ENCODE measurements around the gene LPCAT4. TPM values are rescaled to one million over a fixed set of nuclear protein-coding genes. Genes with fewer than 3 reads are reported as not detected.
A peak's percentile ranks its signal among the peaks of the same experiment; 100 is the strongest.

Gene LPCAT4
- total and polyA plus RNA-seq, 4 donors: 1.1 to 2.4 (median 1.8) TPM

GRCh38 chr15:34370129-34370528 is 3.1 kb upstream of the LPCAT4 start:
- 68% methylated on average over 2 of the region's 2 CpGs for WGBS
- DNase-seq (ENCODE audit: low spot score): no peak
- no peaks in the 10 kb centered on the region for H3K27me3 ChIP-seq (ENCODE audit: control insufficient read depth in 4 of 4, insufficient read depth in 4 of 4, low read length in 3 of 4)
- no peak overlapping the region for H3K4me3 ChIP-seq (ENCODE audit: low read depth in 1 of 3, low read length in 3 of 3)
- TF ChIP-seq GABPA (IDR thresholded peaks at IDR 0.05 in 1 of 2, conservative IDR thresholded peaks at IDR 0.05 in 1 of 2): no peak
- peaks cover 0 to 19% (median 12%) of the 10 kb centered on the region in 4 donors for H3K4me1 ChIP-seq (ENCODE audit: control insufficient read depth in 4 of 4, insufficient read depth in 4 of 4, low read length in 3 of 4)
- H3K9ac ChIP-seq (ENCODE audit: low read depth in 1 of 2, low read length in 2 of 2): no peak overlapping the region
- no peak overlapping the region for H3K27ac ChIP-seq (ENCODE audit: low read depth in 1 of 2, low read length in 2 of 2)
- H3K9me3 ChIP-seq (ENCODE audit: control insufficient read depth in 4 of 4, low read length in 3 of 4): no peaks in the 10 kb centered on the region
- no peaks in the 10 kb centered on the region for H3K36me3 ChIP-seq (ENCODE audit: control insufficient read depth in 4 of 4, insufficient read depth in 3 of 4, low read depth in 1 of 4, low read length in 3 of 4)

DNA sequence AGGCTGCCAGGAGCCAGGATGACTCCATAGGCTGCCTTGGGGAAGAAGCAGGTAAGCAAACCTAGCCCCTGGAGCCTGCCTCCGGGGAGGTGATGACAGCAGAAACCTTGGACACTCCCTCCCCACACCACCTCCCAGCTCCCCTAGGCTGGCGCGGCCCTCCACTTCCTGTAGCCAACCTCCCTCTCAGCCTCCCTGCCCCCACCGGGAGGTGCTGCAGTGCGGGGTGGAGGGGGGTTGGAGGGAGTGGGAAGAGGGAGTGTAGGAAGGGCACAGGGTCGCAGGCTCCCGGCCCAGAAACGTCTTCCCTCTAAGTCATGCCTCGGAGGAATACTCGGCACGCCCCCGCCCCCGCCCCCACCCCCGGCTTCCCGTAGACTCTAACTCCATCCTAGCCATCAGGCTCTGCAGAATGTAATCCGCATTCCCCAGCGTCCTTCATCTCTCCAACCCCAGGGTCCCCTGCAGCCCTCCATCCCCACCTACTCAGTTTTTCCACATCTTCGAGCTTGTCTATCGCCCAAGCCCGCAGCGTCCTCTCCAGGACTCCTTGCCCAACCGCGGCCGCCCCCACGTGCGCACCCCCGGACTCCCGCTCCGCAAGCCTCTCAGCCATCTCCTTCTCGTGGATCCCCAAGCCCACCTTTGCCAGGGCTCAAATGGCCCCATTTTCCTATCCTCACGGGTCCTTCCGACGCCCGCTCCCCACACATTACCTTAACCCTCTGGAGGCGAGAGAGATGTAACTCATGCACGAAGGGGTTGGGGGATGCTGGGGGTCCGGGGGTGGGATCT is 528 bp downstream of the LPCAT4 start:
- no peaks in the 10 kb centered on the region for H3K36me3 ChIP-seq (ENCODE audit: control insufficient read depth in 4 of 4, insufficient read depth in 3 of 4, low read depth in 1 of 4, low read length in 3 of 4)
- H3K4me3 ChIP-seq (ENCODE audit: low read depth in 1 of 3, low read length in 3 of 3): peak overlapping the region; percentile 59 to 86 (median 66)
- TF ChIP-seq CTCF (IDR thresholded peaks at IDR 0.05; ENCODE audit: low read depth, low read length, missing input control) (no peak), YY1 (IDR thresholded peaks at IDR 0.05) (no peak), ZBTB33 (IDR thresholded peaks at IDR 0.05) (no peak), MAX (IDR thresholded peaks at IDR 0.05) (no peak), JUND (IDR thresholded peaks at IDR 0.05) (no peak), RAD21 (IDR thresholded peaks at IDR 0.05) (no peak), SP1 (IDR thresholded peaks at IDR 0.05) (no peak), FOXA2 (IDR thresholded peaks at IDR 0.05) (no peak), REST (IDR thresholded peaks at IDR 0.05) (no peak), EGR1 (IDR thresholded peaks at IDR 0.05; ENCODE audit: low read depth in 2 of 2) (no peak), NR2F2 (IDR thresholded peaks at IDR 0.05) (no peak), RXRA (IDR thresholded peaks at IDR 0.05) (no peak), HNF4A (conservative IDR thresholded peaks at IDR 0.05) (no peak), HNF4G (IDR thresholded peaks at IDR 0.05) (no peak), TAF1 (conservative IDR thresholded peaks at IDR 0.05) (no peak), GABPA (IDR thresholded peaks at IDR 0.05 in 1 of 2, conservative IDR thresholded peaks at IDR 0.05 in 1 of 2) (no peak), FOXA1 (IDR thresholded peaks at IDR 0.05) (no peak)
- TF ChIP-seq, protein P1, sequence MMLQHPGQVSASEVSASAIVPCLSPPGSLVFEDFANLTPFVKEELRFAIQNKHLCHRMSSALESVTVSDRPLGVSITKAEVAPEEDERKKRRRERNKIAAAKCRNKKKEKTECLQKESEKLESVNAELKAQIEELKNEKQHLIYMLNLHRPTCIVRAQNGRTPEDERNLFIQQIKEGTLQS (IDR thresholded peaks at IDR 0.05): no peak
- H3K27me3 ChIP-seq (ENCODE audit: control insufficient read depth in 4 of 4, insufficient read depth in 4 of 4, low read length in 3 of 4): no peaks in the 10 kb centered on the region
- H3K9me3 ChIP-seq (ENCODE audit: control insufficient read depth in 4 of 4, low read length in 3 of 4): no peaks in the 10 kb centered on the region
- peak; percentile 48 for DNase-seq (ENCODE audit: low spot score)
- under 1% methylated on average over 37 of the region's 37 CpGs for WGBS
- H3K9ac ChIP-seq (ENCODE audit: low read depth in 1 of 2, low read length in 2 of 2): no peak overlapping the region
- H3K4me1 ChIP-seq (ENCODE audit: control insufficient read depth in 4 of 4, insufficient read depth in 4 of 4, low read length in 3 of 4): peaks cover 0 to 19% (median 12%) of the 10 kb centered on the region in 4 donors
- H3K27ac ChIP-seq (ENCODE audit: low read depth in 1 of 2, low read length in 2 of 2): no peak overlapping the region
